Spleen (tissue), 11 donors: Measurements from ENCODE around the gene SRRT. TPM values are rescaled to one million over a fixed set of nuclear protein-coding genes. Genes with fewer than 3 reads are reported as not detected.

Experiments used
- DNase-seq: peaks from one replicate; pipeline ENCODE4 v3.0.0-alpha.2; 2020
- H3K27ac ChIP-seq, 8 donors: fragments of 200-600 bp; sonication (generic) in 7 of 8; 1 replicate in 4 of 8; 2 replicates in 4 of 8; pipeline versions ENCODE4 v1.5.0 to v1.8.0; 2016 to 2021; ENCODE audit warnings: inconsistent platforms in 4 of 8, mild to moderate bottlenecking in 4 of 8, moderate library complexity in 1 of 8
- H3K27me3 ChIP-seq, 7 donors: fragments of 200-600 bp; sonication (generic) in 6 of 7; replicated peaks in 1 of 7; 1 replicate in 4 of 7; 2 replicates in 3 of 7; pipeline versions ENCODE4 v1.5.0 to v1.8.0; 2016 to 2021; ENCODE audit warnings: inconsistent platforms in 3 of 7, mild to moderate bottlenecking in 1 of 7
- H3K36me3 ChIP-seq, 6 donors: fragments of 200-600 bp; sonication (generic) in 5 of 6; 1 replicate in 4 of 6; 2 replicates in 2 of 6; pipeline versions ENCODE4 v1.5.0 to v1.8.0; 2016 to 2021; ENCODE audit warnings: inconsistent platforms in 2 of 6
- H3K4me1 ChIP-seq, 6 donors: fragments of 200-600 bp; sonication (generic) in 5 of 6; 1 replicate in 3 of 6; 2 replicates in 3 of 6; pipeline versions ENCODE4 v1.5.0 to v1.8.0; 2016 to 2021; ENCODE audit warnings: inconsistent platforms in 3 of 6
- H3K4me3 ChIP-seq, 8 donors: fragments of 200-600 bp; sonication (generic) in 7 of 8; 1 replicate in 4 of 8; 2 replicates in 4 of 8; pipeline versions ENCODE4 v1.5.0 to v1.8.0; 2016 to 2021; ENCODE audit warnings: inconsistent platforms in 4 of 8, mild to moderate bottlenecking in 4 of 8, moderate library complexity in 2 of 8
- H3K9me3 ChIP-seq, 8 donors: fragments of 200-600 bp; sonication (generic) in 7 of 8; 1 replicate in 4 of 8; 2 replicates in 4 of 8; pipeline versions ENCODE4 v1.5.0 to v1.8.0; 2016 to 2021; ENCODE audit warnings: inconsistent platforms in 4 of 8
- POLR2A ChIP-seq, 3 donors: fragments of 450-650 bp; IDR thresholded peaks; one replicate each; pipeline ENCODE4 v1.5.1; 2017; ENCODE audit warnings: antibody characterized with exemption in 3 of 3, mild to moderate bottlenecking in 1 of 3
- POLR2AphosphoS5 ChIP-seq, 3 donors: sonication (generic); formaldehyde crosslinking; IDR thresholded peaks; one replicate each; pipeline ENCODE4 v1.5.1; 2017; ENCODE audit warnings: antibody characterized with exemption in 3 of 3
- WGBS, 5 donors: extraction: QIAGEN DNeasy Blood & Tissue Kit in 3 of 5; methylation state at CpG; one replicate each; pipeline versions ENCODE4 v1.1.5 to v1.1.7; 2013 to 2018; 5-methylcytosine and 5-hydroxymethylcytosine counted together
- intact Hi-C: fragments of 100-400 bp; cut with DNase I; formaldehyde crosslinking; loops from one replicate; pipeline ENCODE4 v1.15.0; 2023; ENCODE audit warnings: low total_unique reads
- polyA plus RNA-seq, 3 donors: library from polyadenylated mRNA; stranded (reverse); fragments of 200-250 nt; gene quantifications; one replicate each; pipeline ENCODE4 v1.2.1, GENCODE V29; 2013
- total RNA-seq, 7 donors: library from RNA; depleted of rRNA in 3 of 7; stranded (reverse); fragments of >200 nt in 3 of 7; fragmentation: NEBNext Ultra II Directional in 4 of 7; extraction: Animal tissue kit (Norgen Biotek cat#: 25700) in 4 of 7; gene quantifications; one replicate each; pipeline versions ENCODE4 v1.1.0 to v1.2.1, GENCODE V29; 2016 to 2021
- TF ChIP-seq, protein P1 (sequence below), 11 experiments: fragments of 200-600 bp in 7 of 11; fragments of 450-650 bp in 4 of 11; sonication (generic) in 4 of 11; IDR thresholded peaks in 8 of 11; conservative IDR thresholded peaks in 3 of 11; 1 replicate in 7 of 11; 2 replicates in 4 of 11; pipeline versions ENCODE4 v1.4.0 to v1.8.0; 2016 to 2021; ENCODE audit warnings: antibody characterized with exemption in 11 of 11, inconsistent platforms in 4 of 11, mild to moderate bottlenecking in 1 of 11
- donor health status: healthy with polysubstance abuse.
- donor health status: DM: no; HTN: no; CAD: no; lungs with moderate emphysema.
- donor health status: DM: no; HTN: no; CAD: no.
- donor health status: Bipolar disorder and iron deficiency.
- donor health status: healthy.
- donor health status: DM: no; HTN: no; CAD: no.
- donor health status: DM: yes; HTN: yes; CAD: no.

SRRT gene
- total and polyA plus RNA-seq, 10 donors, result 54.7 to 160 (median 98.5) TPM

DNA sequence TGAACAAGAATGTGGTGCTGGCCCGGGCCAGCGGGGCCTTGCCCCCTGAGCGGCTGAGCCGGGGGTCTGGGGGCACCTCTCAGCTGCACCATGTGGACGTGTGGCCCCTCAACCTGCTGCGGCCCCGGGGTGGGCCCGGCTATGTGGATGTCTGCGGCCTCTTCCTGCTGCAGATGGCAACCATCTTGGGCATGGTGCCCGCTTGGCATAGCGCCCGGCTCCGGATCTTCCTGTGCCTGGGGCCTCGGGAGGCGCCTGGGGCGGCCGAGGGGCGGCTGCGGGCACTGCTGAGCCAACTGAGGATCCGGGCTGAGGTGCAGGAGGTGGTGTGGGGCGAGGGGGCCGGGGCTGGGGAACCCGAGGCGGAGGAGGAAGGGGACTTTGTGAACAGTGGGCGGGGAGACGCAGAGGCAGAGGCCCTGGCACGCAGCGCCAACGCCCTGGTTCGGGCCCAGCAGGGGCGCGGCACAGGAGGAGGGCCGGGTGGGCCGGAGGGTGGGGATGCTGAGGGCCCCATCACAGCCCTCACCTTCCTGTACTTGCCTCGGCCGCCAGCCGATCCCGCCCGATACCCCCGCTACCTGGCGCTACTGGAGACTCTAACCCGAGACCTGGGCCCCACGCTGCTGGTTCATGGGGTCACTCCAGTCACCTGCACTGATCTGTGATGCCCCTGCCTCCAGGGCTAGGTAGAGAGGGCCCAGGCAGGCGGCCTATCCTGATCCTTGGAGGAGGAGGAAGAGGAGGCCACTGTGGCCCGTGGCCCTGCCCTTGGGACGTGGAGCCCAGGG, 8.8 kb upstream of the SRRT start:
- no peaks in the 10 kb centered on the region for H3K9me3 ChIP-seq
- peaks cover 0 to 63% (median 24%) of the 10 kb centered on the region in 6 donors for H3K36me3 ChIP-seq
- TF ChIP-seq POLR2A (IDR thresholded peaks at IDR 0.05) (no peak), POLR2AphosphoS5 (IDR thresholded peaks at IDR 0.05) (peak; percentile 48 to 78 (median 62))
- H3K4me3 ChIP-seq, result peak overlapping the region in 6 of 8 donors; percentile 9 to 76 (median 46)
- intact Hi-C loops, result no loop called here
- WGBS, 5 donors, result 30 to 63% (median 38%) methylated on average over 30 to 46 of the region's 46 CpGs
- peak; percentile 90 for DNase-seq
- peaks cover 25 to 69% (median 53%) of the 10 kb centered on the region in 6 donors for H3K4me1 ChIP-seq
- peak overlapping the region in 7 of 8 donors; percentile 7 to 92 (median 86) for H3K27ac ChIP-seq
- H3K27me3 ChIP-seq, result peaks cover 0 to 10% (median 0%) of the 10 kb centered on the region in 7 donors

DNA sequence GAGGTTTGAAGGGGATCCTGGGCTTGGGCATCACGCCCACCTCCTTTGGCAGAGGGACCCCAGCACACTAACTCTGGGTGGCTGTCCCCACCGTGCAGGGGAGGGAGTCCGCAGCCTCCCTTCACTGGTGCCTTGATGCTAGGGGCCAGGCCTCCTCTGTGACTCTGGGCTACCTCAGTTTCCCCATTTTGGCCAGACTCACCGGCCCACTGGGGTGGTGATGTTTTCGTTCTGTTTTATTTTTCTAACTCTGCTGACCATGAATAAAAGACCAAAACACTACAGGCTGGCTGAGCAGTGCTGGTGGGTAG, 8.2 kb upstream of the SRRT start:
- no peak for DNase-seq
- TF ChIP-seq POLR2A (IDR thresholded peaks at IDR 0.05), result no peak
- peak in 2 of 3 donors; percentile 1 to 8 for TF ChIP-seq POLR2AphosphoS5 (IDR thresholded peaks at IDR 0.05)
- 19 to 62% (median 55%) methylated on average over 3 to 5 of the region's 5 CpGs for WGBS, 5 donors
- peaks cover 25 to 69% (median 53%) of the 10 kb centered on the region in 6 donors for H3K4me1 ChIP-seq
- H3K9me3 ChIP-seq, result no peaks in the 10 kb centered on the region
- peak overlapping the region in 6 of 8 donors; percentile 38 to 76 (median 48) for H3K4me3 ChIP-seq
- peak overlapping the region; percentile 7 to 92 (median 86) for H3K27ac ChIP-seq
- H3K36me3 ChIP-seq, result peaks cover 0 to 63% (median 19%) of the 10 kb centered on the region in 6 donors
- intact Hi-C loops, result no loop called here
- H3K27me3 ChIP-seq, result peaks cover 0 to 10% (median 0%) of the 10 kb centered on the region in 7 donors

DNA sequence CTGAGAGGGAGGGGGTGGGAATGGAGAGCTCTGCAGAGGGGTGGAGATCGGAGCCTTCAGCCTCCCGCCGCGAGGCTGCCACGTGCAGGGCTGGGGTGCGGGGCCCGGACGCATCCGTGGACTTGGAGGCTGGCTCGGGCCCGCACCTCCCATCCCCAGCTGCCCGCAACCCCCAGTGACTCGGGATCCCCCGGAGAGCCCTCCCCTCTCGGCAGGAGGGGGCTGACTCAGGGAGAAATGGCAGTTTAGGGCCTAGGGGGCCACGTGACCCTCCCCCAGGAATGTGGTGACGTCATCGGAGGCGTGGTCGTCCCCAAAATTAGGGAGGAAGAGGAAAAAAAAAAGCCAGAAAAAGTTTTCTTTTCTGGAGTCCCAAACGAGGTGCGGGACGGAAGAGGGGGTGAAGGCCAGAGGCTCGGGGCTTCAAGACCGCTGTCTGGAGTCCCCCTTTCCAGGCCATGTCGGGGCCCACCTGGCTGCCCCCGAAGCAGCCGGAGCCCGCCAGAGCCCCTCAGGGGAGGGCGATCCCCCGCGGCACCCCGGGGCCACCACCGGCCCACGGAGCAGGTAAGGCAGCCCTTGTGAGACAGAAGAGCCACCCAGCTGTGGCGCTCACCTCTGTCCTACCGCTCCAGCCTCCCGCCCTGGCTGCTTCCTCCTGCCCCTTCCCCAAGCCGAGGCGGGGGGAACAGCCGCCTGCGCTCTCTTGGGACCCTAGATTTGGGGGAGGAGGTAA, 7.7 kb upstream of the SRRT start, which contains the start of gene TRIP6:
TSS of gene TRIP6 (plus strand) at position 348 of the 736 bp plus-strand sequence. CDS start at position 459, 111 bp downstream.
- TF ChIP-seq POLR2AphosphoS5 (IDR thresholded peaks at IDR 0.05) (peak; percentile 44 to 76 (median 58)), POLR2A (IDR thresholded peaks at IDR 0.05) (no peak)
- TF ChIP-seq, protein P1, sequence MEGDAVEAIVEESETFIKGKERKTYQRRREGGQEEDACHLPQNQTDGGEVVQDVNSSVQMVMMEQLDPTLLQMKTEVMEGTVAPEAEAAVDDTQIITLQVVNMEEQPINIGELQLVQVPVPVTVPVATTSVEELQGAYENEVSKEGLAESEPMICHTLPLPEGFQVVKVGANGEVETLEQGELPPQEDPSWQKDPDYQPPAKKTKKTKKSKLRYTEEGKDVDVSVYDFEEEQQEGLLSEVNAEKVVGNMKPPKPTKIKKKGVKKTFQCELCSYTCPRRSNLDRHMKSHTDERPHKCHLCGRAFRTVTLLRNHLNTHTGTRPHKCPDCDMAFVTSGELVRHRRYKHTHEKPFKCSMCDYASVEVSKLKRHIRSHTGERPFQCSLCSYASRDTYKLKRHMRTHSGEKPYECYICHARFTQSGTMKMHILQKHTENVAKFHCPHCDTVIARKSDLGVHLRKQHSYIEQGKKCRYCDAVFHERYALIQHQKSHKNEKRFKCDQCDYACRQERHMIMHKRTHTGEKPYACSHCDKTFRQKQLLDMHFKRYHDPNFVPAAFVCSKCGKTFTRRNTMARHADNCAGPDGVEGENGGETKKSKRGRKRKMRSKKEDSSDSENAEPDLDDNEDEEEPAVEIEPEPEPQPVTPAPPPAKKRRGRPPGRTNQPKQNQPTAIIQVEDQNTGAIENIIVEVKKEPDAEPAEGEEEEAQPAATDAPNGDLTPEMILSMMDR (IDR thresholded peaks at IDR 0.05 in 8 of 11, conservative IDR thresholded peaks at IDR 0.05 in 3 of 11), result no peak
- 3 to 9% (median 6%) methylated on average over 31 to 42 of the region's 42 CpGs for WGBS, 5 donors
- H3K27me3 ChIP-seq, result peaks cover 0 to 10% (median 0%) of the 10 kb centered on the region in 7 donors
- peak within 1 kb of the TSS; percentile 37 to 92 (median 86) for H3K27ac ChIP-seq
- peaks cover 0 to 63% (median 14%) of the 10 kb centered on the region in 6 donors for H3K36me3 ChIP-seq
- intact Hi-C loops, result no loop called here
- peak; percentile 86 for DNase-seq
- H3K9me3 ChIP-seq, result no peaks in the 10 kb centered on the region
- peaks cover 25 to 69% (median 53%) of the 10 kb centered on the region in 6 donors for H3K4me1 ChIP-seq
- peak within 1 kb of the TSS; percentile 24 to 76 (median 43) for H3K4me3 ChIP-seq

DNA sequence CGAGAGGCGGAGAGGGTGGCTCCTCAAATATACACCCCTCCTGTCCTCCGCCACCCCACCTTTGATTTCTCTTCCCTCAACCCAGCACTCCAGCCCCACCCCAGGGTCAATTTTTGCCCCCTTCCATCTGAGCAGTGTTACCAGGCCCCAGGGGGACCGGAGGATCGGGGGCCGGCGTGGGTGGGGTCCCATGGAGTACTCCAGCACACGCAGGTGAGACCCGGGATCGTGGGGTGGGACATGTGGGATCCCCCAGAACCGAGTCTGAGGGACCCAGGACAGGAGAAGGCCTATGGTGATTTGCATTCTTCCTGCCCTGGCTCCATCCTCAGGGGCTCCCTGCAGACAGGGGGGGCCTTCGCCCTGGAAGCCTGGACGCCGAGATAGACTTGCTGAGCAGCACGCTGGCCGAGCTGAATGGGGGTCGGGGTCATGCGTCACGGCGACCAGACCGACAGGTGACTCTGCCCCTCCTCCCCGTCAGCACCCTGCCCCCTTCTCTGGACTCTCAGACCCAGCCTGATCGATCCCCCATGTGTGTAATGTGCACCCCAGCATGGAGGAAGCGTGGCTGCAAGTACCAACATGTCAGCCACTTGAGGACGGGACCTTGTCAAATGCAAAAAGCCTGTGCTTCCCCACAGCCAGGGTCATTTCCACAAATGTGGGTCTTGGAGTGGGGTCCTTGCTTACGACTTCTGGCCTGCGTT, 7.0 kb upstream of the SRRT start:
- Histone ChIP-seq H3K36me3 (peaks cover 0 to 63% (median 15%) of the 10 kb centered on the region in 6 donors), H3K27ac (peak overlapping the region in 7 of 8 donors; percentile 83 to 92 (median 86)), H3K27me3 (peaks cover 0 to 10% (median 0%) of the 10 kb centered on the region in 7 donors), H3K9me3 (no peaks in the 10 kb centered on the region), H3K4me3 (peak overlapping the region; percentile 24 to 76 (median 43)), H3K4me1 (peaks cover 25 to 62% (median 51%) of the 10 kb centered on the region in 6 donors)
- DNase-seq, result no peak
- intact Hi-C loops, result no loop called here
- TF ChIP-seq POLR2AphosphoS5 (IDR thresholded peaks at IDR 0.05), result peak in 1 of 3 donors; percentile 4
- TF ChIP-seq POLR2A (IDR thresholded peaks at IDR 0.05), result no peak
- TF ChIP-seq, protein P1 (IDR thresholded peaks at IDR 0.05 in 8 of 11, conservative IDR thresholded peaks at IDR 0.05 in 3 of 11), result no peak
- 31 to 55% (median 41%) methylated on average over 16 to 27 of the region's 27 CpGs for WGBS, 5 donors
